Type B pancreatic cell (in vitro differentiated cells): Measurements from ENCODE around the gene SDC3. TPM values are rescaled to one million over a fixed set of nuclear protein-coding genes. Genes with fewer than 3 reads are reported as not detected.

Source experiments
- DNase-seq: peaks from one replicate; pipeline ENCODE4 v3.0.0; 2021; ENCODE audit warnings: mixed read lengths; ENCODE audit not compliant: unreplicated experiment; ENCODE audit errors: extremely low spot score
- H3K27ac Mint-ChIP-seq: 2 replicates; pipeline ENCODE4 v1.8.0; 2021; ENCODE audit warnings: mild to moderate bottlenecking, mixed read lengths
- H3K27me3 Mint-ChIP-seq: 2 replicates; pipeline ENCODE4 v1.8.0; 2021; ENCODE audit warnings: mixed read lengths
- H3K36me3 Mint-ChIP-seq: 2 replicates; pipeline ENCODE4 v1.8.0; 2021; ENCODE audit warnings: mixed read lengths
- H3K4me1 Mint-ChIP-seq: one replicate; pipeline ENCODE4 v1.8.0; 2021; ENCODE audit warnings: mixed read lengths; ENCODE audit not compliant: unreplicated experiment
- H3K4me3 Mint-ChIP-seq: 2 replicates; pipeline ENCODE4 v1.8.0; 2021; ENCODE audit warnings: mild to moderate bottlenecking, mixed read lengths
- H3K9me3 Mint-ChIP-seq: 2 replicates; pipeline ENCODE4 v1.8.0; 2021; ENCODE audit warnings: mixed read lengths
- total RNA-seq: library from RNA; stranded (reverse); gene quantifications from 2 replicates; pipeline ENCODE4 v1.2.1, GENCODE V29; 2021; ENCODE audit warnings: low replicate concordance
- TF ChIP-seq, protein P1 (sequence below): fragments of 200-600 bp; sonication (generic); conservative IDR thresholded peaks from 2 replicates; pipeline ENCODE4 v1.5.0; 2021; ENCODE audit warnings: antibody characterized with exemption, mild to moderate bottlenecking

Gene SDC3
- total RNA-seq, 1 donor from 2014 or later: 54.2 TPM

DNA sequence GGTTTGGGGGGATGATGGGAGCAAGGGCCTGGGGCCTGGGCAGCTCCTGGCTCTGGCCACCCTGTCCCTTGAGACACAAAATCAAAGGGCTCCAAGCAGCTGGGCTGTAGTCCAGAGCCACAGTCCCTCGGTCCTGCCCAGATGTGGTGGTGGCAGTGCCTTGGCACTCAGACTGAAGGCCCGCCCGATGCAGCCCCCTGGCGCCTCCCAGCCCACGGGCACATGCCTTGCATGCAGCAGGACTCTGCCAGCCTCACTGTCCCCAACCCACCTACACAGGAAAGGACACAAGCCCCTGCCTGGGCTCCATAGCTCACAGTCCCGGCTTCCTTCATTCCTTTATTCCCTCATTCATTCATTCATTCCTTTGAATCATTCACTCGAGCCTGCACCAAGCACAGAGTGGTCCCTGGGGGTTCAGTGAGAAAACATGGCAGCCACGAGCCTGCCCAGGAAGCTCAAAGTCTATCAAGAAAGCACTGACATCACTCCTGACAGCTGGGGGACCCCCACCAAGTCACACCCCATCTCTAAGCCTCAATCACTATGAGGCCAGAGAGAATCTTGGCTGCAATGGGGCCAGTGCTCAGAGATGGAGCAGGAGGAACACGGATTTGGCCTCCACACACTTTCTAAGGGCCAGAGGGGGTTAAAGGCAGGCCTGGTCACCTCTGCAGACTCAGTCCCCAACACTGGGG is 5.8 kb downstream of the SDC3 start:
- TF ChIP-seq, protein P1, sequence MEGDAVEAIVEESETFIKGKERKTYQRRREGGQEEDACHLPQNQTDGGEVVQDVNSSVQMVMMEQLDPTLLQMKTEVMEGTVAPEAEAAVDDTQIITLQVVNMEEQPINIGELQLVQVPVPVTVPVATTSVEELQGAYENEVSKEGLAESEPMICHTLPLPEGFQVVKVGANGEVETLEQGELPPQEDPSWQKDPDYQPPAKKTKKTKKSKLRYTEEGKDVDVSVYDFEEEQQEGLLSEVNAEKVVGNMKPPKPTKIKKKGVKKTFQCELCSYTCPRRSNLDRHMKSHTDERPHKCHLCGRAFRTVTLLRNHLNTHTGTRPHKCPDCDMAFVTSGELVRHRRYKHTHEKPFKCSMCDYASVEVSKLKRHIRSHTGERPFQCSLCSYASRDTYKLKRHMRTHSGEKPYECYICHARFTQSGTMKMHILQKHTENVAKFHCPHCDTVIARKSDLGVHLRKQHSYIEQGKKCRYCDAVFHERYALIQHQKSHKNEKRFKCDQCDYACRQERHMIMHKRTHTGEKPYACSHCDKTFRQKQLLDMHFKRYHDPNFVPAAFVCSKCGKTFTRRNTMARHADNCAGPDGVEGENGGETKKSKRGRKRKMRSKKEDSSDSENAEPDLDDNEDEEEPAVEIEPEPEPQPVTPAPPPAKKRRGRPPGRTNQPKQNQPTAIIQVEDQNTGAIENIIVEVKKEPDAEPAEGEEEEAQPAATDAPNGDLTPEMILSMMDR: no peak
- Mint-ChIP-seq H3K27ac (no peak overlapping the region), H3K9me3 (no peaks in the 10 kb centered on the region), H3K36me3 (no peaks in the 10 kb centered on the region), H3K4me3 (no peak overlapping the region), H3K4me1 (peaks cover 32% of the 10 kb centered on the region), H3K27me3 (peaks cover 7% of the 10 kb centered on the region)
- no peak for DNase-seq

DNA sequence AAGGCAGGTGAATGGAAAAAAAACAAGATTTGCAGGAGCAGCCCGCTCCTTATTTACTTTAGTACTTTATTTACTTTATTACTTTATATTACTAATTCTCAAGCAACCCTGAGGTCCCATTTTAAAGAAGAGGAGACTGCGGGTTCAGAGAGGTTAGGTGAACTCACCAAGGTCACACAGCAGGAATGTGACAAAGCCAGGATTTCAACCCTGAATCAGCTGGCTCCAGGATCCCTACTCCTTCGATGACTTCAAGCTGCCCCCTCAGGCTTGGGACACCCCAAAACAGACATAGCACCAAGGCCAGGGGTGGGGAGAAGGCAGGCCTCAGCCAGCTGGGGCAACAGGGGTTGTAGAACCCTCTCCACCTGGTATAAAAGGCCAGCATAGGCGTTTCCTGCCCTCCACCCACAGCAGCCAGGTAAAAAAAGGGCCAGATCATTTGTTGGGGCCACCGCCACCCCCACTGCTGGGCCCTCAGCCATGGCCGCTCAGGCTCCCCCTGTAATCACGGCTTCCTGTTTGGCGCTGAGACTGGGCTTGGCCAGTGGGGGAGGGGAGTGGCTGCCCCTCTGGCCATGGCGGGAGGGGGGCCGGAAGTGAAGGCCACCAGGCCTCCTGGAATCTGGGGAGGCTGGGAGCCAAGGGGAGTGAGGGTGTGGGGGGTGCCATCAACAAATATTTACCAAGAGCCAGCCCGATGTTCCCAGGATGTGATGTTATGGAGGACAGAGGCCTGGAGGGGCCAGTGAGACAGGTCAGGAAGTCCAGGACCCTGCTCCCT is 6.6 kb downstream of the SDC3 start:
- Mint-ChIP-seq H3K27me3 (peaks cover 2% of the 10 kb centered on the region), H3K36me3 (no peaks in the 10 kb centered on the region), H3K4me1 (peaks cover 27% of the 10 kb centered on the region), H3K4me3 (no peak overlapping the region), H3K27ac (no peak overlapping the region), H3K9me3 (no peaks in the 10 kb centered on the region)
- TF ChIP-seq, protein P1: no peak
- DNase-seq: no peak

DNA sequence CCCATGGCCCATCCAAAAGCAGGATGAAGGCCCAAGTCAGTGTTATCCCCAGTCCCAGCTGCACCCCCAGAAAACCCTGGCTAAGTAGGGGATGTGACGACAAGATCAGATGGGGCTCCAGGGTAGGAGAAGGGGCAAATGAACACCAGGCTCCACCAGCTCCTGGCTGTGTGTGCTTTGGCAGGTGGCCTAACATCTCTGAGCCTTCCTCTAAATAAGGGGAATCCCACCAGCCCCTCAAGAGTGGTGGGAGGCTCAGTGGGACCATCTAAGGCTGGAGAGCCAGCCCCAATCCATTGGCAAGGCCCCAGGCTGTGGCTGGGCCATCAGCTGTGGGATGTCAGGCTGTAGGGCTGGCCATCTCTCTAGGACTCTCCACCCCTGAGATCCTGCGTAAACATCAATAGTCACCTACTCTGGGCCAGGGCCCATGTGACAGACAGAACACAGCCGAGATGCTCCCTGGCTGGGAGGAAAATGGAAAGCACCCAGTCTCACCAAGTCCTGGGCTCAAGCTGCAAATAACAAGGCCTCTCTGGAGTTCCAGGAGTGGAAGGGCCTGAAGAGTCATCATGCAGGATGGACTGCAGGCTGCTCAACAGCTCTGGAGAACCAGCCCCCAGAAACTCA is 7.5 kb downstream of the SDC3 start:
- Mint-ChIP-seq H3K27ac (no peak overlapping the region), H3K27me3 (no peaks in the 10 kb centered on the region), H3K4me3 (no peak overlapping the region), H3K9me3 (no peaks in the 10 kb centered on the region), H3K36me3 (no peaks in the 10 kb centered on the region), H3K4me1 (peaks cover 28% of the 10 kb centered on the region)
- TF ChIP-seq, protein P1: no peak
- DNase-seq: no peak

DNA sequence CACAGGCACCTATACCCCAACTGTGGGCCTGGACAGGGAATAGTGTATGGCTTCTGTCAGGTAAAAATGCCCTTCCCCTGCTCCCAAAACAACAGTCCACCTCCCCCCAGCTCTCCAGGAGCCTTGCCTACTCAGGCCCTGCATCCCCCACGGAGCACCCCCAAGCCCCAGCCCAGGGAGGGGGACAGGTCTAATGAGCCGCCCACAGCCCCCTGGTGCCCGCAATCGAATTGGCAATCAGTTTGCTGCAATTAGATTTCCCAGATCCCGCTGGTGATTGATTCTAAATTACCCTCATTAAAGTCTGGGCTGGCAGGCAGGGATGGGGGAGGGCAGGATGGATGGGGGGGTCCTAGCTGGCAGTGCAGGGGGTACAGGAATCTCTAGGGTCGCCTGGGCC is 8.1 kb downstream of the SDC3 start:
- Mint-ChIP-seq H3K36me3 (no peaks in the 10 kb centered on the region), H3K9me3 (no peaks in the 10 kb centered on the region), H3K27me3 (no peaks in the 10 kb centered on the region), H3K4me1 (peaks cover 26% of the 10 kb centered on the region), H3K27ac (no peak overlapping the region), H3K4me3 (no peak overlapping the region)
- TF ChIP-seq, protein P1: no peak
- no peak for DNase-seq

DNA sequence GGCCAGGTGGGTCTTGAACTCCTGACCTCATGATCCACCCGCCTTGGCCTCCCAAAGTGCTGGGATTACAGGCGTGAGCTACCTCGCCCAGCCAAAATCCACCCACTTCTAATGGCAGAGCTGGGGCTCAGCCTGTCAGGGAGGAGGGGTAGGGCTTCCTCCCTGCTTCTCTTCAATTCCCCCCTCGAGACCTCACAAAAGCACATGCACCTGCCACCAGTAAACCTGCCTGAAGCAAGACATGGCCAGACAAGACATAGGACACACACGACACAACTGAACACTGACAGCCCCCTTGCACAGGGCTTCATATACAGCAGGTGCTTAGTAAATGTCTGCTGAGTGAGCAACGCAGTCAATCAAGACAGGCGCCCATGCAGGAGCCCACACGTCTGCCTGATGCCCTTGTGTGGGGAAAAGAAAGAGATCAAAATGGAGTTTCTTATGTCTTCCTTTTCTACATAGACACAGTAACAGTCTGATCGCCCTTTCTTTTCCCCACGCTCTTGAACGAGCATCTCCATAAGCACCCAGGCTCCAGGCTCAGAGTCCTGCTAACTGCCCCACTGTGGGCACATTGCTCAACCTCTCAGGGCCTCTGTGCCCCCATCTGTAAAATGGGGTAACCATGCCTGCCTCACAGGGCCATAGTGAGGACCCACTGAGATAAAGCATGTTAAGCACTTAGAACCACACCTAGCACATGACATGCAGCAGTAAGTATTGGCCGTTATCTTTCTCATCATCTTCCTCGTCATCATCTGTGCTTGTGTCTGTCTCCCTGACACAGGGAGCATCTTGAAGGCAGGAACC is 8.8 kb downstream of the SDC3 start:
- no peak for DNase-seq
- no peak overlapping the region for H3K27ac Mint-ChIP-seq

More for the DNA sequence above, 8.8 kb downstream of the SDC3 start:
- no peaks in the 10 kb centered on the region for H3K9me3 Mint-ChIP-seq
- H3K27me3 Mint-ChIP-seq: no peaks in the 10 kb centered on the region
- TF ChIP-seq, protein P1: no peak
- peaks cover 23% of the 10 kb centered on the region for H3K4me1 Mint-ChIP-seq
- H3K36me3 Mint-ChIP-seq: no peaks in the 10 kb centered on the region
- no peak overlapping the region for H3K4me3 Mint-ChIP-seq
